ENCODE results near the gene TPBGL. TPM values are rescaled to one million over a fixed set of nuclear protein-coding genes. Genes with fewer than 3 reads are reported as not detected.

TPBGL gene
- total and polyA plus RNA-seq, 4 donors = 0.11 to 0.58 (median 0.33) TPM

DNA sequence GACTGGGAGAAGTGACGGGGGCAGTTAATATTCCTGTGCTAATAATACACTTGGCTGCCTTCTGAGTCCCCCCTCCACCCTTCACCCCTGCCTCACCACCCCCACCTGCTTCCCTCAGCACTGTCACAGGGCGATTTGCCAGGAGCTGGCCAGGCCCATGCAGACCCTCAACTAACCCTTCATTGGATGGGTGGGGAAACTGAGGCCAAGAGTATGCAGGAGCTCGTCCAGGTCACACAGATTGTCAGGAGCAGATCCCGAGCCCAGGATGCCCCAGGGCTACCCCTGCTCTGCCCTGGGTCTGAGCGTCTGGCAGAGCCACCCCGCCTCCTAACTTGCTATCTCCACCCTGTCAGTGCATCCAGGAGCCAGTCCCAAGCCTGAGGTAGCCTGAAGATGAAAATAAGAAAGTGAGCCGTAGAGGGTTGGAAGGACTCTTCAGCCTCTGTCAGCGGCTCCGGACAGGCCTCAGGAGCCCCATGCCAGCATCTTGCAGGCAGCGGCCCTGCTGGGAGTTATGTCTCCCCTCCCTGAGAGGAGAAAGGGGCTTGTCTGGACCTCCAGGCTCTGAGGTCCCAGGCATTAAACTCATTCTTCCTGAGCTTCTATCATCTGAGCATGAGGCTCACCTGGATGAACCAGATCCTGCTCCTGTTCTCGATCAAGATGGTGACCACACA lies 6.2 kb downstream of the TPBGL start:
- Histone ChIP-seq H3K27ac (ENCODE audit: low read depth in 1 of 2, low read length in 1 of 2) (no peak overlapping the region), H3K27me3 (ENCODE audit: control insufficient read depth in 3 of 3, insufficient read depth in 3 of 3, low read length in 2 of 3) (peaks cover 7 to 34% (median 28%) of the 10 kb centered on the region in 3 donors), H3K4me3 (no peak overlapping the region), H3K4me1 (ENCODE audit: control insufficient read depth in 5 of 5, insufficient read depth in 5 of 5, low read length in 5 of 5) (no peaks in the 10 kb centered on the region), H3K9ac (ENCODE audit: insufficient read depth in 1 of 2, low read length in 2 of 2) (no peak overlapping the region), H3K9me3 (ENCODE audit: control insufficient read depth in 4 of 4, insufficient read depth in 3 of 4, low read length in 3 of 4) (no peaks in the 10 kb centered on the region), H3K36me3 (ENCODE audit: control insufficient read depth in 4 of 4, insufficient read depth in 4 of 4, low read length in 4 of 4) (no peaks in the 10 kb centered on the region)
- DNase-seq (no peak), ATAC-seq (ENCODE audit: insufficient read depth, low FRiP score) (no peak)
- 83 to 89% methylated on average over 11 of the region's 11 CpGs for WGBS, 2 donors
- TF ChIP-seq, protein P1, sequence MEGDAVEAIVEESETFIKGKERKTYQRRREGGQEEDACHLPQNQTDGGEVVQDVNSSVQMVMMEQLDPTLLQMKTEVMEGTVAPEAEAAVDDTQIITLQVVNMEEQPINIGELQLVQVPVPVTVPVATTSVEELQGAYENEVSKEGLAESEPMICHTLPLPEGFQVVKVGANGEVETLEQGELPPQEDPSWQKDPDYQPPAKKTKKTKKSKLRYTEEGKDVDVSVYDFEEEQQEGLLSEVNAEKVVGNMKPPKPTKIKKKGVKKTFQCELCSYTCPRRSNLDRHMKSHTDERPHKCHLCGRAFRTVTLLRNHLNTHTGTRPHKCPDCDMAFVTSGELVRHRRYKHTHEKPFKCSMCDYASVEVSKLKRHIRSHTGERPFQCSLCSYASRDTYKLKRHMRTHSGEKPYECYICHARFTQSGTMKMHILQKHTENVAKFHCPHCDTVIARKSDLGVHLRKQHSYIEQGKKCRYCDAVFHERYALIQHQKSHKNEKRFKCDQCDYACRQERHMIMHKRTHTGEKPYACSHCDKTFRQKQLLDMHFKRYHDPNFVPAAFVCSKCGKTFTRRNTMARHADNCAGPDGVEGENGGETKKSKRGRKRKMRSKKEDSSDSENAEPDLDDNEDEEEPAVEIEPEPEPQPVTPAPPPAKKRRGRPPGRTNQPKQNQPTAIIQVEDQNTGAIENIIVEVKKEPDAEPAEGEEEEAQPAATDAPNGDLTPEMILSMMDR (IDR thresholded peaks at IDR 0.05; ENCODE audit: control extremely low read depth, extremely low read depth) = no peak

DNA sequence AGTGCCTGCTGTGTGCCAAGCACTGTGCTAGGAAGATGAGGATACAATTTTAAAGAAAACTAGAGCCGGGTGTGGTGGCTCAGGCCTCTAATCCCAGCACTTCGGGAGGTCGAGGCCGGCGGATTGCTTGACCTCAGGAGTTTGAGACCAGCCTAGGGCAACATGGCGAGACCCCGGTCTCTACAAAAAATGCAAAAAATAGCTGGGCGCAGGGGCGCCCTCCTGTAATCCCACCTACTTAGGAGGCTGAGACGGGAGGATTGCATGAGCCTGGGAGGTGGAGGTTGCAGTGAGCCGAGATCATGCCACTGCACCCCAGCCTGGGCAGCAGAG lies 8.3 kb downstream of the TPBGL start:
- Histone ChIP-seq H3K4me1 (ENCODE audit: control insufficient read depth in 5 of 5, insufficient read depth in 5 of 5, low read length in 5 of 5) (no peaks in the 10 kb centered on the region), H3K9me3 (ENCODE audit: control insufficient read depth in 4 of 4, insufficient read depth in 3 of 4, low read length in 3 of 4) (peaks cover 0 to 6% (median under 1%) of the 10 kb centered on the region in 4 donors), H3K4me3 (no peak overlapping the region), H3K9ac (ENCODE audit: insufficient read depth in 1 of 2, low read length in 2 of 2) (no peak overlapping the region), H3K27me3 (ENCODE audit: control insufficient read depth in 3 of 3, insufficient read depth in 3 of 3, low read length in 2 of 3) (peaks cover 7 to 16% (median 11%) of the 10 kb centered on the region in 3 donors), H3K36me3 (ENCODE audit: control insufficient read depth in 4 of 4, insufficient read depth in 4 of 4, low read length in 4 of 4) (no peaks in the 10 kb centered on the region), H3K27ac (ENCODE audit: low read depth in 1 of 2, low read length in 1 of 2) (no peak overlapping the region)
- WGBS, 2 donors = 42 to 43% methylated on average over 11 of the region's 11 CpGs
- TF ChIP-seq, protein P1 (IDR thresholded peaks at IDR 0.05; ENCODE audit: control extremely low read depth, extremely low read depth) = no peak
- ATAC-seq (ENCODE audit: insufficient read depth, low FRiP score) (no peak), DNase-seq (no peak)

DNA sequence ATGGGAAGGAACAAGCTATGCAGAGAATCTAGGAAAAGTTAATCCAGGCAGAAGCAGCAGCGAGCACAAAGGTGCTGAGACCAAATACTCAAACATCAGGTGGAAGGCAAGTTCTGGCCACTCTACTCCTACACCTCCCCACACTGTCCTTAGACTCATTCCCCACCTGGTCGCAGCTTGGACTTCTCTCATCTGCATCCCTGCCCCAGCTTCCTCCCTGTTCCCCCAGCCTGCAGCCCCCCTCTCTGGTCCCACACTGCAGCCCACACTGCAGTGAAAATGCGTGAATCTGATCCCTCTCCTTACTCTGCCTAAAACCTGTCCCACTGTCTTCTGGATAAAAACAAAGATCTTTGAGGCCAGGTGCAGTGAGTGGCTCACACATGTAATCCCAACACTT lies 9.1 kb downstream of the TPBGL start:
- no peak overlapping the region for H3K4me3 ChIP-seq
- no peaks in the 10 kb centered on the region for H3K4me1 ChIP-seq (ENCODE audit: control insufficient read depth in 5 of 5, insufficient read depth in 5 of 5, low read length in 5 of 5)
- no peak overlapping the region for H3K9ac ChIP-seq (ENCODE audit: insufficient read depth in 1 of 2, low read length in 2 of 2)
- no peaks in the 10 kb centered on the region for H3K36me3 ChIP-seq (ENCODE audit: control insufficient read depth in 4 of 4, insufficient read depth in 4 of 4, low read length in 4 of 4)
- peaks cover 0 to 6% (median 2%) of the 10 kb centered on the region in 4 donors for H3K9me3 ChIP-seq (ENCODE audit: control insufficient read depth in 4 of 4, insufficient read depth in 3 of 4, low read length in 3 of 4)
- no peak for DNase-seq
- ATAC-seq (ENCODE audit: insufficient read depth, low FRiP score) = no peak
- peaks cover 4 to 9% (median 4%) of the 10 kb centered on the region in 3 donors for H3K27me3 ChIP-seq (ENCODE audit: control insufficient read depth in 3 of 3, insufficient read depth in 3 of 3, low read length in 2 of 3)
- WGBS, 2 donors = 54 to 63% methylated on average over 3 of the region's 3 CpGs
- no peak overlapping the region for H3K27ac ChIP-seq (ENCODE audit: low read depth in 1 of 2, low read length in 1 of 2)
- TF ChIP-seq, protein P1 (IDR thresholded peaks at IDR 0.05; ENCODE audit: control extremely low read depth, extremely low read depth) = no peak

DNA sequence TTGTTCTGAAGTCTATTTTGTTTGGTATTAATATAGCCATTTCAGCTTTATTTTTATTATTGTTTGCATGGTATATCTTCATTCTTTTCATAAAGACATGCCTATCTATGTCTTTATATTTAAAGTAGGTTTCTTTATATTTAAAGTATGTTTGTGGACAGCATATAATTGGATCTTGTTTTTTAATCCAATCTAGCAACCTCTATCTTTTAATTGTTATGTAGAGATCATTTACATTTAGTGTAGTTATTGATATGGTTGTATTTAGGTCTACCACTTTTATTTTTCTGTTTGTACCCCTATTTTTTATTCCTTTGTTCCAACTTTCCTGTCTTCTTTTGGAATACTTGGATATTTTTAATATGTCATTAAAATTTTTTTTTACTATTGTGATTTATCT lies 13.8 kb downstream of the TPBGL start:
- Histone ChIP-seq H3K4me3 (no peak overlapping the region), H3K4me1 (ENCODE audit: control insufficient read depth in 5 of 5, insufficient read depth in 5 of 5, low read length in 5 of 5) (no peaks in the 10 kb centered on the region), H3K27me3 (ENCODE audit: control insufficient read depth in 3 of 3, insufficient read depth in 3 of 3, low read length in 2 of 3) (peaks cover 0 to 4% (median 3%) of the 10 kb centered on the region in 3 donors), H3K9ac (ENCODE audit: insufficient read depth in 1 of 2, low read length in 2 of 2) (no peak overlapping the region), H3K36me3 (ENCODE audit: control insufficient read depth in 4 of 4, insufficient read depth in 4 of 4, low read length in 4 of 4) (no peaks in the 10 kb centered on the region), H3K27ac (ENCODE audit: low read depth in 1 of 2, low read length in 1 of 2) (no peak overlapping the region), H3K9me3 (ENCODE audit: control insufficient read depth in 4 of 4, insufficient read depth in 3 of 4, low read length in 3 of 4) (peaks cover 0 to 6% (median 2%) of the 10 kb centered on the region in 4 donors)
- ATAC-seq (ENCODE audit: insufficient read depth, low FRiP score) (no peak), DNase-seq (no peak)
- TF ChIP-seq, protein P1 (IDR thresholded peaks at IDR 0.05; ENCODE audit: control extremely low read depth, extremely low read depth) = no peak

Data from lung (tissue), 12 donors.